Upper lobe of left lung (tissue), 6 donors: ENCODE data around the gene MLST8. TPM values are rescaled to one million over a fixed set of nuclear protein-coding genes. Genes with fewer than 3 reads are reported as not detected.
"Not testable (repeated sequence)": the region's sequence is repeated elsewhere in the genome, so short reads cannot be mapped to it uniquely, and the experiment has no call there.

ENCODE experiments used
- ATAC-seq, 2 donors: fragments of 200-7000 bp; cut with Tn5 transposase; one replicate each; pipeline ENCODE4 v1.9.1; 2022; ENCODE audit warnings: mild to moderate bottlenecking in 2 of 2, moderate library complexity in 2 of 2; ENCODE audit not compliant: low FRiP score in 2 of 2
- DNase-seq, 2 donors: peaks; one replicate each; pipeline ENCODE4 v3.0.0-alpha.2; 2019 to 2020
- H3K27ac ChIP-seq, 4 donors: fragments of 200-600 bp; sonication (generic); one replicate each; pipeline ENCODE4 v1.5.1; 2016 to 2019
- H3K27me3 ChIP-seq, 4 donors: fragments of 200-600 bp; sonication (generic); one replicate each; pipeline ENCODE4 v1.5.1; 2017 to 2019
- H3K36me3 ChIP-seq, 4 donors: fragments of 200-600 bp; sonication (generic); one replicate each; pipeline ENCODE4 v1.5.1; 2016 to 2019
- H3K4me1 ChIP-seq, 4 donors: fragments of 200-600 bp; sonication (generic); one replicate each; pipeline ENCODE4 v1.5.1; 2018 to 2019
- H3K4me3 ChIP-seq, 4 donors: fragments of 200-600 bp; sonication (generic); one replicate each; pipeline ENCODE4 v1.5.1; 2017 to 2019; ENCODE audit warnings: mild to moderate bottlenecking in 2 of 4, moderate library complexity in 1 of 4
- H3K9me3 ChIP-seq, 4 donors: fragments of 200-600 bp; sonication (generic); one replicate each; pipeline ENCODE4 v1.5.1; 2018 to 2019
- CTCF ChIP-seq, 6 experiments: fragments of 450-650 bp in 4 of 6; fragments of 200-600 bp in 2 of 6; sonication (generic) in 2 of 6; IDR thresholded peaks; one replicate each; pipeline ENCODE4 v1.5.1; 2016 to 2019; ENCODE audit warnings: antibody characterized with exemption in 6 of 6
- EP300 ChIP-seq, 4 donors: sonication (generic); formaldehyde crosslinking; IDR thresholded peaks; one replicate each; pipeline ENCODE4 v1.5.1; 2017; ENCODE audit warnings: antibody characterized with exemption in 4 of 4, control low read depth in 2 of 4
- POLR2A ChIP-seq, 4 donors: fragments of 450-650 bp; IDR thresholded peaks; one replicate each; pipeline ENCODE4 v1.5.1; 2016 to 2017; ENCODE audit warnings: antibody characterized with exemption in 4 of 4, mild to moderate bottlenecking in 2 of 4
- POLR2AphosphoS5 ChIP-seq, 2 donors: sonication (generic); formaldehyde crosslinking; IDR thresholded peaks; one replicate each; pipeline ENCODE4 v1.5.1; 2017; ENCODE audit warnings: antibody characterized with exemption in 2 of 2
- WGBS, 2 donors: methylation state at CpG; one replicate each; pipeline ENCODE4 v1.1.5; 2017 to 2018; 5-methylcytosine and 5-hydroxymethylcytosine counted together
- total RNA-seq, 6 donors: library from RNA; depleted of rRNA in 4 of 6; stranded (reverse); fragments of >200 nt in 4 of 6; gene quantifications; one replicate each; pipeline versions ENCODE4 v1.1.0 to v1.2.1, GENCODE V29; 2016 to 2021
- donor health status: DM: no; HTN: no; CAD: no; lungs with moderate emphysema.
- donor health status: DM: no; HTN: yes; CAD: no; lungs with severe emphysema.

The MLST8 gene
- total RNA-seq, 6 donors from 2014 or later, result 24.6 to 93.2 (median 47.7) TPM

DNA sequence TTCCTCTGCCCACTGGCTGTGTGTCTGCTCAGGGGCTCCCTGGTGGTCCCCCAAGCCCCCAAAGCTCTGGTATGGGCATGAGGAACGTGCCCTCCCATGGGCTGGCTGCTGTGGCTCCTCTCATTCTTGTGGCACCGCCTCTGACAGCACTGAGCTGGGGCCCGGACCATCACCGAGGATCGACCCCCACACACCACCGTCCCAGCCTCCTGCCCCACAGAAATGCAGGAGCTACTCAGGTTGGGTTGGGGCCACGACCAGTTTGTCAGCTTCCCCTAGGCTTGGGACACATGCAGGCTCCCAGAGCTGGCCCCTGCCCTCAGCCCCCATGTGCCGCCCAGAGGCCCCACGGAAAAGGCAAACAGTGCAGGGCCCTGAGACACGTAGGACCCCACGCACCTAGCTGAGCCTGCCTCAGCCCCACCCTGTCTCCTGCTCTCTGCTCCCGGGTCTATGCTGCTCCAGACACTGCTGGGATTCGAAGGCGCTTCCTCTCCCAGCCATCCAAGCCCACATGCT is 5.6 kb upstream of the MLST8 start:
- peak in 1 of 2 donors; percentile 62 for DNase-seq
- Histone ChIP-seq H3K4me1 (peaks cover 13 to 23% (median 16%) of the 10 kb centered on the region in 4 donors), H3K9me3 (no peaks in the 10 kb centered on the region), H3K27ac (no peak overlapping the region), H3K36me3 (no peaks in the 10 kb centered on the region), H3K27me3 (peaks cover 0 to 27% (median 20%) of the 10 kb centered on the region in 4 donors), H3K4me3 (no peak overlapping the region)
- TF ChIP-seq POLR2AphosphoS5 (IDR thresholded peaks at IDR 0.05) (no peak), CTCF (IDR thresholded peaks at IDR 0.05) (no peak), EP300 (IDR thresholded peaks at IDR 0.05) (no peak), POLR2A (IDR thresholded peaks at IDR 0.05) (no peak)
- 62% methylated on average over 9 of the region's 14 CpGs; no CpG with 5 or more reads in 1 of the 2 donors for WGBS, 2 donors
- ATAC-seq, result no peak

DNA sequence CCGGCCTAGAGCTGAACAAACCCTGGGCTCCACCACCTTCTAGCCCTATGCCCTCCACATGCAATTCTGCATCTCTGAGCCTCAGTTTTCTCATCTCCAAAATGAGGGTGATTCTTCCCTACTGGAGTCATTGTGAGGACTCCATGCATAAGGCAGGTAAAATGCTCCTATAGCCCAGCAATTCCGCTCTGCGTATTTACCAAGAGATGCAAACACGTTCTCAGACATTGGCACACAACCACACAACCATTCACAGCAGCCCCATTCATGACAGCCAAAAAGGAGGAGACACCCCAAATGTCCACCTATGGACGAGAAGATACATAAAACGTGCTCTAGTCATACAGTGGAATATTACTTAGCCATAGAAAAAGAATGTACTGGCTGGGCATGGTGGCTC is 4.9 kb upstream of the MLST8 start:
- no peak overlapping the region for H3K4me3 ChIP-seq
- 81 to 86% methylated on average over 4 to 6 of the region's 6 CpGs for WGBS, 2 donors
- no peaks in the 10 kb centered on the region for H3K36me3 ChIP-seq
- H3K4me1 ChIP-seq, result peaks cover 12 to 21% (median 17%) of the 10 kb centered on the region in 4 donors
- DNase-seq, result no peak
- peaks cover 0 to 20% (median 16%) of the 10 kb centered on the region in 4 donors for H3K27me3 ChIP-seq
- no peak overlapping the region for H3K27ac ChIP-seq
- no peak for ATAC-seq
- no peak for TF ChIP-seq POLR2A (IDR thresholded peaks at IDR 0.05)
- no peak for TF ChIP-seq POLR2AphosphoS5 (IDR thresholded peaks at IDR 0.05)
- no peak for TF ChIP-seq CTCF (IDR thresholded peaks at IDR 0.05)
- TF ChIP-seq EP300 (IDR thresholded peaks at IDR 0.05), result no peak
- H3K9me3 ChIP-seq, result no peaks in the 10 kb centered on the region

DNA sequence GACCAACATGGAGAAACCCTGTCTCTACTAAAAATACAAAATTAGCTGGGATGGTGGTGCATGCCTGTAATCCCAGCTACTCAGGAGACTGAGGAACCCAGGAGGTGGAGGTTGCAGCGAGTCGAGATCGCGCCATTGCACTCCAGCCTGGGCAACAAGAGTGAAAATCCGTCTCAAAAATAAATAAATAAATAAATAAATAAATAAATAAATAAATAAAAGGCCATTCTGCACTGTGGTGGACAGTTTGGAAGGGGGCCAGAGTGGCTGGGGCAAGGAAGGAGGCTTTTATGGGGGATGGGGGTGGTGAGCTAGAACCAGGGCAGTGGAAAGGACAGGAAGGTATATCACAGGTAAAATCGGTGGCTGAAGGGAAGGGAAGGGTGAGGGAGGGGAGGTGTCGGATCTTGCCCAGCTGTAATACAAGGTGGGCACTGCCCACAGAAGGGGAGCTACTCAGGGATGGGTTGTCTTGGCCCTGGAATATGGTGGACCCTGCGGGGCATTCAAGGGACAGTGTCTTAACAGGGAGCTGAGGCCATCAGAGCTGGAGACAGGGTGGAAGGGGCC is 2.0 kb upstream of the MLST8 start:
- DNase-seq, H3K27ac ChIP-seq, H3K4me3 ChIP-seq, ATAC-seq, H3K27me3 ChIP-seq, H3K9me3 ChIP-seq: not testable (repeated sequence)
- peaks cover 0 to 17% (median 15%) of the 10 kb centered on the region in 4 donors for H3K36me3 ChIP-seq
- WGBS, 2 donors, result 93 to 97% methylated on average over 7 to 8 of the region's 8 CpGs
- H3K4me1 ChIP-seq, result peaks cover 14 to 20% (median 15%) of the 10 kb centered on the region in 4 donors

DNA sequence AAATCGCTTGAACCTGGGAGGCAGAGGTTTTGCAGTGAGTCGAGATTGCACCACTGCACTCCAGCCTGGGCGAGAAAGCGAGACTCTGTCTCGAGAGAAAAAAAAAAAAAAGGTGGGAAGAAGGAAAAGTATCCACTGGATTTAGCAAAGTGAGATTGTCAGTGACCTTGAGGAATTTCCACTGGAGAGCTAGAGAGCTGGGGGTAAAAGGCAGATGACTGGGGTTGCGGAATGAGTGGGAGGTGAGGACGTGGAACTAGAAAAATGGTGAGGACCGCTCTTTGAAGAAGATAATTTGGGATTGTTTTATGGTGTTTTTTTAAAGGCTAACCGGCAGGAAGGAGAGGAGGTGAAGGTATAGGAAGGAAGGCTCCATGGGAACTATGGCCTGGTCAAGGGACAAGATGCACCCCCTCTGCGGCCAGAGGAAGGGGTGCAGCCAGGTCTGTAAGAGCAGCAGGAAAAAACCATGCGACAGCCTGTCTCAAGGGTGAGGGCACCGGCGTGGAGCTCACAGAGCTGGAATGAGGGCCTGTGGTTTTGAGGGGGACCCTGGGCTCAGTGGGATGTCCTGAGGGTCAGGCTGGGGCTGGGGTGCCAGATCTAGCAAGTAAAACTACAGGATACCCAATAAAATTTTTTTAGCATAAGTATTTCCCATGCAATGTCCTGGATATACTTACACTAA is 694 bp upstream of the MLST8 start:
- no peaks in the 10 kb centered on the region for H3K9me3 ChIP-seq
- peaks cover 14 to 20% (median 15%) of the 10 kb centered on the region in 4 donors for H3K4me1 ChIP-seq
- no peaks in the 10 kb centered on the region for H3K27me3 ChIP-seq
- H3K4me3 ChIP-seq, result peak overlapping the region; percentile 60 to 86 (median 66)
- TF ChIP-seq POLR2AphosphoS5 (IDR thresholded peaks at IDR 0.05) (no peak), CTCF (IDR thresholded peaks at IDR 0.05) (no peak), EP300 (IDR thresholded peaks at IDR 0.05) (no peak), POLR2A (IDR thresholded peaks at IDR 0.05) (no peak)
- H3K36me3 ChIP-seq, result peaks cover 0 to 31% (median 28%) of the 10 kb centered on the region in 4 donors
- no peak for ATAC-seq
- DNase-seq, result no peak
- WGBS, 2 donors, result 81 to 88% methylated on average over 13 of the region's 13 CpGs
- H3K27ac ChIP-seq, result peak overlapping the region; percentile 92 to 98 (median 97)

- Histone ChIP-seq H3K4me1 (peaks cover 14 to 20% (median 15%) of the 10 kb centered on the region in 4 donors), H3K4me3 (peak overlapping the region; percentile 60 to 86 (median 66)), H3K27ac (peak overlapping the region; percentile 92 to 98 (median 97)), H3K9me3 (no peaks in the 10 kb centered on the region), H3K27me3 (no peaks in the 10 kb centered on the region), H3K36me3 (peaks cover 0 to 34% (median 33%) of the 10 kb centered on the region in 4 donors)
- WGBS, 2 donors, result 9% methylated on average over 7 of the region's 16 CpGs; no CpG with 5 or more reads in 1 of the 2 donors
- no peak for TF ChIP-seq EP300 (IDR thresholded peaks at IDR 0.05)
- TF ChIP-seq CTCF (IDR thresholded peaks at IDR 0.05), result no peak
- TF ChIP-seq POLR2A (IDR thresholded peaks at IDR 0.05), result no peak
- no peak for TF ChIP-seq POLR2AphosphoS5 (IDR thresholded peaks at IDR 0.05)
- peak in 1 of 2 donors; percentile 7 for ATAC-seq
- peak in 1 of 2 donors; percentile 89 for DNase-seq
Measured at GRCh38 chr16:2205967-2206313, 686 bp downstream of the MLST8 start.
